Measurements from ENCODE around the gene GLIPR1.
A peak's percentile ranks its signal among the peaks of the same experiment; 100 is the strongest.

GRCh38 chr12:75437564-75437963 lies 43.0 kb upstream of the GLIPR1 start:
- no peak for TF ChIP-seq EZH2 (optimal IDR thresholded peaks at IDR 0.05; ENCODE audit: low read depth, low read length)
- TF ChIP-seq CTCF (IDR thresholded peaks at IDR 0.05; ENCODE audit: low read length), result peak; percentile 56

Measured in MM.1S (cell line).